Activated CD8-positive, alpha-beta T cell treated with anti-CD3 and anti-CD28 coated beads, Interleukin-2, amount 10 ng/mL, durations not matched to agents 7 days and 5 days (primary cell): ENCODE measurements around the gene GYG2. TPM values are rescaled to one million over a fixed set of nuclear protein-coding genes. Genes with fewer than 3 reads are reported as not detected.
"Not testable (repeated sequence)": the region's sequence is repeated elsewhere in the genome, so short reads cannot be mapped to it uniquely, and the experiment has no call there.

Source experiments
- ATAC-seq: fragments of 150-1000 bp; cut with Tn5 transposase; one replicate; pipeline ENCODE4 v1.10.0; 2021; ENCODE audit warnings: moderate library complexity
- CTCF ChIA-PET: fragments of 350-600 bp; sonication (Branson Sonifier 250); formaldehyde crosslinking; loops from one replicate; lab custom pipeline; 2021; ENCODE audit warnings: antibody characterized with exemption; lab: Charles Lee
- POLR2A ChIA-PET: fragments of 350-600 bp; sonication (Branson Sonifier 250); formaldehyde crosslinking; loops from one replicate; lab custom pipeline; 2021; ENCODE audit warnings: antibody characterized with exemption; lab: Charles Lee
- DNase-seq: peaks from one replicate; pipeline ENCODE4 v3.0.0-alpha.2; 2020
- H3K27ac Mint-ChIP-seq: one replicate; pipeline ENCODE4 v1.8.0; 2021; ENCODE audit warnings: mild to moderate bottlenecking, mixed read lengths
- H3K27me3 Mint-ChIP-seq: one replicate; pipeline ENCODE4 v1.8.0; 2021; ENCODE audit warnings: low read depth, mixed read lengths
- H3K36me3 Mint-ChIP-seq: one replicate; pipeline ENCODE4 v1.8.0; 2021; ENCODE audit warnings: low read depth, mixed read lengths
- H3K4me1 Mint-ChIP-seq: one replicate; pipeline ENCODE4 v1.8.0; 2021; ENCODE audit warnings: low read depth, mixed read lengths
- H3K4me3 Mint-ChIP-seq: one replicate; pipeline ENCODE4 v1.8.0; 2021; ENCODE audit warnings: mild to moderate bottlenecking, mixed read lengths
- H3K9me3 Mint-ChIP-seq: one replicate; pipeline ENCODE4 v1.8.0; 2022; ENCODE audit warnings: mixed read lengths; ENCODE audit not compliant: insufficient read depth
- total RNA-seq, 2 experiments: library from RNA; stranded (reverse); gene quantifications; one replicate each; pipeline ENCODE4 v1.2.3, GENCODE V29; 2021

The GYG2 gene
- total RNA-seq, 2 experiments from 2014 or later, result not detected

GRCh38 chrX:2897311-2897689 is 68.6 kb downstream of the GYG2 start:
- Mint-ChIP-seq H3K9me3 (no peaks in the 10 kb centered on the region), H3K27ac (no peak overlapping the region), H3K4me1 (peaks cover 18% of the 10 kb centered on the region), H3K36me3 (no peaks in the 10 kb centered on the region), H3K27me3 (no peaks in the 10 kb centered on the region), H3K4me3 (peak overlapping the region; percentile 38)
- CTCF ChIA-PET, result no interaction called here
- no peak for ATAC-seq
- POLR2A ChIA-PET, result no interaction called here
- no peak for DNase-seq

- DNase-seq (peak; percentile 35), ATAC-seq (peak; percentile 61)
- POLR2A ChIA-PET, H3K9me3 Mint-ChIP-seq, H3K36me3 Mint-ChIP-seq, H3K4me3 Mint-ChIP-seq, CTCF ChIA-PET, H3K27me3 Mint-ChIP-seq: not testable (repeated sequence)
- peak overlapping the region; percentile 68 for H3K27ac Mint-ChIP-seq
- H3K4me1 Mint-ChIP-seq, result peaks cover 17% of the 10 kb centered on the region
Observed at GRCh38 chrX:2897690-2898623, 69.2 kb downstream of the GYG2 start.

GRCh38 chrX:2898846-2899512 is 70.2 kb downstream of the GYG2 start:
- peaks cover 3% of the 10 kb centered on the region for H3K9me3 Mint-ChIP-seq
- no peak overlapping the region for H3K4me3 Mint-ChIP-seq
- CTCF ChIA-PET, result no interaction called here
- no peak overlapping the region for H3K27ac Mint-ChIP-seq
- POLR2A ChIA-PET, result no interaction called here
- no peaks in the 10 kb centered on the region for H3K36me3 Mint-ChIP-seq
- no peaks in the 10 kb centered on the region for H3K27me3 Mint-ChIP-seq
- DNase-seq (no peak), ATAC-seq (no peak)
- peaks cover 15% of the 10 kb centered on the region for H3K4me1 Mint-ChIP-seq

- H3K27ac Mint-ChIP-seq, result no peak overlapping the region
- no peaks in the 10 kb centered on the region for H3K36me3 Mint-ChIP-seq
- peaks cover 3% of the 10 kb centered on the region for H3K9me3 Mint-ChIP-seq
- DNase-seq, result no peak
- CTCF ChIA-PET, result no interaction called here
- peaks cover 15% of the 10 kb centered on the region for H3K4me1 Mint-ChIP-seq
- ATAC-seq, result no peak
- no peak overlapping the region for H3K4me3 Mint-ChIP-seq
- H3K27me3 Mint-ChIP-seq, result no peaks in the 10 kb centered on the region
- POLR2A ChIA-PET, result no interaction called here
Observed at GRCh38 chrX:2901367-2902036, 72.8 kb downstream of the GYG2 start.

DNA sequence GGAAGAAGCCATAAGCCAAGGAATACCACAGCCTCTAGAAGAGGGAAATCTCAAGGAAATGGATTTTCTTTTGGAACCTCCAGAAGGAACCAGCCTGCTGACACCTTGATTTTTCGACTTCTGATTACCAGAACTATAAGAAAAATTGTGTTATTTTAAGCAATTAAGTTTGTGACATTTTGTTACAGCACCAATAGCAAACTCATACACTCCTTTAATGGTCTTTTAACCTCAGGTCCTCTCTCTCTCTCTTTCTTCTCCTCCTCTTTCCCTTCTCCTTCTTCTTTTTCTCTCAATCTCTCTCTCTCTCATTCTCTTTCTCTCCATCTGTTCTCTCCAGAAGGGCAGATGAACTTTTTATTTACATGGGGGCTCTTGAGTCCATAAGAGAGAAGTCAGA is 74.1 kb downstream of the GYG2 start:
- POLR2A ChIA-PET, result no interaction called here
- Mint-ChIP-seq H3K4me3 (no peak overlapping the region), H3K27me3 (no peaks in the 10 kb centered on the region), H3K27ac (no peak overlapping the region), H3K9me3 (peaks cover 3% of the 10 kb centered on the region), H3K4me1 (peaks cover 8% of the 10 kb centered on the region), H3K36me3 (no peaks in the 10 kb centered on the region)
- DNase-seq, result no peak
- CTCF ChIA-PET, result no interaction called here
- ATAC-seq, result no peak

DNA sequence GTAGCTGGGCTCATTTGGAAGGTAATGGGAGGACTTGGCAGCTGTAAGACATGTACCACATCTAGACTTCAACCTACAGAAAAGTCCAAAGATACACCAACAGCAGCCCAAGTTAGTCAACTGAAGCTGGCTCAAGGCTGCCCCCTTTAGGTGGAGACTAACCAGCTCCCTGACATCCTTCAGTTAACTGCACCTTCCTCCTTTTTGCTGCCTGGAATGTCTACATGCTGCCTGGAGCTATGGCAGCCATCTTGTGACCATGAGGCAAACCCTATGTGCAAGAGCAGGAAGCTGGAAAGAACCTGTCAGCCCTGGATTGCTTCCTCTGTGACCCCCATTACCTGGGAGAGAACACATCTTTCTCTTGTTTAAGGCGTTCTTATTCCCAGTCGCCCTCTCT is 74.6 kb downstream of the GYG2 start:
- POLR2A ChIA-PET, result no interaction called here
- CTCF ChIA-PET, result interaction anchor here (1.3 kb wide), 1 partner anchor 10 kb away, joined by 4 read pairs; no protein-coding TSS in a partner anchor
- H3K27ac Mint-ChIP-seq, result no peak overlapping the region
- H3K4me1 Mint-ChIP-seq, result peaks cover 3% of the 10 kb centered on the region
- ATAC-seq (no peak), DNase-seq (no peak)
- no peaks in the 10 kb centered on the region for H3K36me3 Mint-ChIP-seq
- H3K4me3 Mint-ChIP-seq, result no peak overlapping the region
- peaks cover 3% of the 10 kb centered on the region for H3K9me3 Mint-ChIP-seq
- no peaks in the 10 kb centered on the region for H3K27me3 Mint-ChIP-seq

DNA sequence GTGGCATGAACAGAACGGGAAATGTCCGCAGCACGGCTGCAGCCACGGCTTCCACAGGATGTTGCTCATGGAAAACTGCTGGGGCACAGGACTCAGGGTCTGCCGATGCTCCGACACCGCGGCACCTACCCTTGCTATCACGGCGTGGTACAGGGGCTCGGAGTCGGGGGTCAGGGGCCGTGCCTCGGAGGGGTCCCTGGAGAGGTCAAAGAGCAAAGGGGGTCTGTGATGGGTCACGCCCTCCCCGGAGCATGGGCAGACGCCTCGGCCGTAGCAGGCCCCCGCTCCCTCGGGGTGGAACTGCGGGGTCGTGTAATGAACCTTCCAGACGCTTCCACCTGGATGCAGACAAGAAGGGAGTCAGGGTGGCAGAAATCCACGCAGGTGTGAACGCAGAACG is 78.6 kb downstream of the GYG2 start:
- Mint-ChIP-seq H3K36me3 (no peaks in the 10 kb centered on the region), H3K4me3 (no peak overlapping the region), H3K9me3 (peaks cover 3% of the 10 kb centered on the region), H3K4me1 (no peaks in the 10 kb centered on the region), H3K27me3 (no peaks in the 10 kb centered on the region), H3K27ac (no peak overlapping the region)
- CTCF ChIA-PET, result no interaction called here
- no peak for ATAC-seq
- no peak for DNase-seq
- POLR2A ChIA-PET, result no interaction called here

GRCh38 chrX:2908125-2908685 is 79.5 kb downstream of the GYG2 start:
- no peak for ATAC-seq
- H3K27me3 Mint-ChIP-seq, result no peaks in the 10 kb centered on the region
- no peaks in the 10 kb centered on the region for H3K4me1 Mint-ChIP-seq
- ChIA-PET CTCF (no interaction called here), POLR2A (no interaction called here)
- H3K4me3 Mint-ChIP-seq, result no peak overlapping the region
- no peak for DNase-seq
- no peaks in the 10 kb centered on the region for H3K9me3 Mint-ChIP-seq
- no peak overlapping the region for H3K27ac Mint-ChIP-seq
- no peaks in the 10 kb centered on the region for H3K36me3 Mint-ChIP-seq

- no peaks in the 10 kb centered on the region for H3K4me1 Mint-ChIP-seq
- ChIA-PET CTCF (no interaction called here), POLR2A (no interaction called here)
- no peaks in the 10 kb centered on the region for H3K36me3 Mint-ChIP-seq
- DNase-seq (no peak), ATAC-seq (no peak)
- H3K9me3 Mint-ChIP-seq, result no peaks in the 10 kb centered on the region
- H3K27me3 Mint-ChIP-seq, result no peaks in the 10 kb centered on the region
- no peak overlapping the region for H3K4me3 Mint-ChIP-seq
- H3K27ac Mint-ChIP-seq, result no peak overlapping the region
Observed at GRCh38 chrX:2910109-2910508, 81.4 kb downstream of the GYG2 start.

GRCh38 chrX:2913118-2913517 is 84.4 kb downstream of the GYG2 start:
- DNase-seq (no peak), ATAC-seq (no peak)
- Mint-ChIP-seq H3K27me3 (no peaks in the 10 kb centered on the region), H3K27ac (no peak overlapping the region), H3K4me3 (no peak overlapping the region), H3K9me3 (no peaks in the 10 kb centered on the region), H3K36me3 (no peaks in the 10 kb centered on the region), H3K4me1 (no peaks in the 10 kb centered on the region)
- ChIA-PET CTCF (interaction anchor here (1.0 kb wide), 1 partner anchor 9 kb away, joined by 4 read pairs; no protein-coding TSS in a partner anchor), POLR2A (no interaction called here)

- DNase-seq, result no peak
- POLR2A ChIA-PET, result no interaction called here
- H3K4me3 Mint-ChIP-seq, result no peak overlapping the region
Observed at GRCh38 chrX:2917767-2918166, 89.0 kb downstream of the GYG2 start.

More at GRCh38 chrX:2917767-2918166, 89.0 kb downstream of the GYG2 start:
- Mint-ChIP-seq H3K36me3 (no peaks in the 10 kb centered on the region), H3K4me1 (no peaks in the 10 kb centered on the region), H3K9me3 (no peaks in the 10 kb centered on the region), H3K27ac (no peak overlapping the region), H3K27me3 (no peaks in the 10 kb centered on the region)
- no peak for ATAC-seq
- CTCF ChIA-PET, result no interaction called here
